Limb (tissue), 2 donors: Measurements from ENCODE around the gene GNG4.
A peak's percentile ranks its signal among the peaks of the same experiment; 100 is the strongest.

ENCODE experiments used
- DNase-seq, 2 donors: peaks; one replicate each; pipeline ENCODE4 v3.0.0-alpha.2; 2016; ENCODE audit errors: extremely low spot score in 2 of 2

The GNG4 gene

GRCh38 chr1:235533476-235534168 is 116.0 kb downstream of the GNG4 start:
- no peak for DNase-seq

- no peak for DNase-seq
These were observed 117.2 kb downstream of the GNG4 start for GRCh38 chr1:235532360-235532759.

DNA sequence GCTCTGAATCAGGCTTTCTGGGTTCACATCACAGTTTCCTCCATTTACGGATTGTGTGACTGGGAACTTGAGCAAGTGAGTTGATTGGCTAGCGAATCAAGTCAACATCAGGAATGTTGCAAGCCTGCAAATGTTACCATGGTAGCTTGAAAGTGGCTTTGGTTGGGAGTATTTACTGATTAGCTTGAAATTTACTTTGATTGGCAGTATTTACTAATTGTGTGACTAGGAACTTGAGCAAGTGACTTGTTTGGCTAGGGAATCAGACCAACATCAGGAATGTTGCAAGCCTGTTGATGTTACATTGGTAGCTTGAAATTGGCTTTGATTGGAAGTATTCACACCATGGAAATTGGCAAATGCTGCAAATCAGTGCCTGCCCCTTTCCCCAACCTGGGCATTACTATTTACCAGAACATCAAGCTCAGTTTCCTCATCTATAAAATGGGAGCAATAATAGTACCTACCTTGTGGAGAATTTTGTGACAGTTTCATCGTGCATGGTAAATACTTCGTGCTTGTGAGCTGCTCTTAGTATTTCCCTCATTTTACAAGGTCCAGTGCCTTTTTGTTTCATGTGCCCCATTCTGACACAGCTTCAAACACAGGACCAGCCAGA is 122.3 kb downstream of the GNG4 start:
- DNase-seq = no peak

DNA sequence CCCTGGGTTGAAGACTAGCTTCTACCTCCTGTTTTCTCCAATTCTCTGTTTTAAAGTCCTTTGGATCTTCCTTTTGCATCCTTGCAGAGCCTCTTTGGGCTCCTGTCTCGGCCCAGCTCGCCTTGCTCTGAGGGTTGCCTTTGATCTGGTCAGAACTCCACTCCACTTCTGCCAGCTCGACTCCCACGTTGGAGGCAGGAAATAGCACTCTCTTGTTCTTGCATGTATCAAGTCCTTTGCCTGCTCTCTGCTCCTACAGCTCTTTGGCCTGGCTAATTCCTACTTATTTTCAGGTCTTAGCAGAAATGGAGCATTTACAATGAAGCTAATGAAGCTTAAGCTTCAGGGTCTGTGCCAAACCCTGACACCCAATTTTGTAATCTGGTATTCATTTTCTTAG is 124.3 kb downstream of the GNG4 start:
- no peak for DNase-seq

GRCh38 chr1:235516862-235517446 is 132.6 kb downstream of the GNG4 start:
- no peak for DNase-seq

DNA sequence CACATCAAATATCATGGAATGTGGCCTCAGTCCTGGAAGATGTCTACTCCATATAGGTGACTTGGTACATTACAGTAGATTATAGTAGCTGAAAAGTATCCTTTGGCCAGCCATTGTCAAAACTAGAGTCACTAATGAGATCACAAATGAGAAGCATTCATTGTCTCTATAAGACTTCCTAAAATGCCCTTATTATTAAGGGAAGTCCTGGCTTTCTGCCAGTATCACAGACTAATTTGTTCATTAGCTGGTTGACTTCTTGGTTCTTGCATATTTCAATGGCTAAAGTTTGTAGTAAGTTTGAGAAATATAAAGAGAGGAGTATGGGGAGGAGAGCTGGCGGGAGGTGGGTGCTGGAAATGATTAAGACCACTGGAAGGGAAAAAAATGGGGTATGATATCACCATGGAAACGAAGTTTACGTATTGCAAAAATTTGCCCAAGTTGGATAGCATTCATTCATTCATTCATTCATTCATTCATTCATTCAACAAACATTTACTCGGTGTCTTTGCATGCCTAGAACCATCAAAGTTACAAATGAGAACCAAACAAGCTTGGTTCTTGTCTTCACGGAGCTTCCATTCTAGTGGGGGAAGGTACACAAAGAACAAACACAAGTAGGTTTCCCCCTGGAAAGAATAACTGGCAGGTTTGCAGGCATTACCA is 133.6 kb downstream of the GNG4 start:
- no peak for DNase-seq

DNA sequence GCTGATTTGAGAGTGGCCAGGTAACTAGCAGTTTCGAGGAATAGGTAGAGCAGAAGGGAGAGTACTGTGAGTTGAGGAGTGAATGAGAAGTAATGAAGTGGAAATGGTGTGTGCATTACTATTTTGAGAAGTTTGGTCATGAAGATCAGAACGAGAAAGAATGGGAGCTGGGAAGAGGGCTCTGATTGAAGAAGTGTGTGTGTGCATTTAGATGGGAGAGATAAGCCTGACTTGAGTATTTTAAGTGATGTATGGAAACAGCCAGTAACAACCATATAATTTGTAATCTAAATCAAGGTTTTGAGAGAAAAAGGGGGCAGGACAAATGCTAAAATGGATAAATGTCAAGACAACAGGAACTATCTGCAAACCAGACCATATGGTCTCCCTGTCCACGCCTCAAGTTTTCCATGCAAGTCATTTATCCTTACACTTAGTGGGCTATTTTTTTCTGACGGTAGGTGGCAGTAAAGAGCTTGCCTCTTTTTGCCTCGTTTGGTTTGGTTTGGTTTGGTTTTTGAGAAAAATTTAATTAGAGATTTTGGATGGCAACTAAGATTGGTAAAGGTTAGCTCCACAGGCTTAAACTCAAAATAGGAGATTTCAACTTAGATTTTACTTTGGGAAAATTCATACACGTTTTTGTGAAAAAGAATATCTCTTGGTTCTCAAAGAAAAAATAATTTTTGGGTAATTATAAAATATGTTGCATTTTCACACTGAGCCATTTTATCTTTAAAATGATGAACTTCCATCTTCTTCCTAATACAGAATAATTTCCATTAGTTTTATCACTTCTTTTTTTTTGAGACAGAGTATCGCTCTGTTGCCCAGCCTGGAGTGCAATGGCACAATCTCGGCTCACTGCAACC is 135.9 kb downstream of the GNG4 start:
- peak in 1 of 2 donors; percentile 77 for DNase-seq

DNA sequence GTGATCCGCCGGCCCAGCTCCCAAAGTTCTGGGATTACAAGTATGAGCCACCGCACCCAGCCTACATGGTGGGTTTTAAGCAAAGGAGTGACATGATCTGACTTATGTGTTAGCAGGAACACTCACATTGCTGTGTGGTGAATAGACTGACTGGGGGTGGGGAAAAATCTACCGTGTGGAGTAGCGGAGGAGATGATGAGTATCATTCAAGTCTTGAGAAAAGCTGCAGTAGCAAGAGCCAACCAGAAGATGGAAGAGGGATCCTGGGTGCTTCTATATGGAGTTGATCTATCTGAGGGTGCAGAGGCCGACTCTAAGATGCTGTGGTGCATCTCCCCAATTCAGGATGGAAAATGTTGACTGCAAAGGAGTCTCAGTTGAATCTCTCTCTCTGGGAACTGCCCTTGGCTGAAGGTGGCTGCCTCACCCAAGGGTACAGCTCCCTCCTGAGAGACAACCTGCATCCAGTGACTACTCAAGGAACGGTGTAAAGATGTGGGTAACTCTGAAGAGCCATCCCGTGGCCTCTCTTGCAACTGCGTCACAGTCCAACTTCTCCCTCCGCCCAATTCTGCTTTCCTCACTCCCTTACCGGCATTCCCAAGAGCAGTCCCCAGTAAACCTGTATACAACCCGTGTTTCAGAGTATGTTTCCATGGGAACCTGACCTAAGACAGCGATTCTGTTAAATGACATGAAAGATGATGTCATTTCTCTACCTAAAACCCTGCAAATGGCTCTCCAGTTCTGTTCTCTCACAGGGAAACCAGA is 137.9 kb downstream of the GNG4 start:
- no peak for DNase-seq

- no peak for DNase-seq
These were observed 138.8 kb downstream of the GNG4 start for GRCh38 chr1:235510823-235511222.

DNA sequence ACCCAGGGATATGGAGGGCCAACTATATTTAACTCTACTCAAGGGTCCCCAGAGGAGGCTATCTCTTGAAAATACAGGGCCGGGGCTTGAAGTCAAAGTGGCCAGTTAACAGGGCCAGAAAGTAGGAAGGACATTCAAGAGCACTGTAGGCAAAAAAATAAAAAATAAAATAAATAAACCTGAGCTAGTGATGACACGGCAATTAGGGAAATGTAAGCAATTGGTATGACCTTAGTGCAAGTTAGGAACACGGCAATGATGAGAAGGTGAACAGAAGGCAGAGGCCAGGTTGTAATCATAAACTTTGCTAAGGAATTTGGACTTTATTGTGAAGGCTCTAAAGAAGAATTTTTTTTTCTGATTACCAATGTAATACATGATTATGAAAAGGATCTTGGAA is 142.0 kb downstream of the GNG4 start:
- no peak for DNase-seq

DNA sequence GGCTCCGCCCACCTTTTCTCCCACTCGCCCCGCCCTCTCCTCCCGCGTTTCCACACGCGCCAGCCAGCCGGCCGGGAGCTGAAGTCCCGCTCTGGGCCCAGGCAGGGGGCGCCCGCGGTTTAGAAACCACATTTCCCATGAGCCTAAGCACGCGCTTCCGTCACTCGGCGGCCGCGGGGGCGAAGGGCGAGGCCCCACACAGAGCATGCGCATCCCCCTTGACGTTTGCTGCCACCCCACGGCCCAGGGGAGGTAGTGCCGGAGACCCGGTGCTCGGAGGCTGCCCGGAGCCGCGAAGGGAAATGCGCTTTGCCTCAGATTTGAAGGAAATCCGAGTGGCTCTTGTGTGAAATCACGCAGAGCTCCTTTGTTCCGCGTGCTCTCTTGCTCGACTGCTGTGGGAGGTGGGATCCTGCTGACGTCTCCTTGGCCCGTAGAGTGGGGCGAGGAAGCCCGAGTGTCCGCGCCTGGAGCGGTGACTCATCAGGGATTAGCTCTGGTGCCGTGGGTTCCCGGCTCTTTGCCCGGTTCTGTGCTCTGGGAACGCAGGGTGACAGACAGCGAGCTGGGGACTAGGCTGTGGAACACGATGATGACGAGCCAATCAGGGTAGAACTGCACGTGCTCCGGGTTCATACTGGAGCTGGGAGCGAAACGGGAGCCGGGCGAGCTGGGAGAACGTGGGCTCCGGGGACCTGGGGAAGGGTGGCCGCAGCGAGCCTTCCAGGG is 144.9 kb downstream of the GNG4 start:
- peak; percentile 99 to 100 for DNase-seq

- DNase-seq = no peak
These were observed 145.5 kb downstream of the GNG4 start, which contains the start of gene B3GALNT2 for GRCh38 chr1:235504122-235504493. TSS of gene B3GALNT2 (minus strand) at chr1:235504452. CDS start at chr1:235504252, 200 bp downstream.

GRCh38 chr1:235503403-235504121 is 146.0 kb downstream of the GNG4 start:
- DNase-seq = peak in 1 of 2 donors; percentile 49

GRCh38 chr1:235502601-235503402 is 146.8 kb downstream of the GNG4 start:
- DNase-seq = peak in 1 of 2 donors; percentile 19

GRCh38 chr1:235500971-235501540 is 148.5 kb downstream of the GNG4 start:
- no peak for DNase-seq
